Measurements from ENCODE around the gene EPS8L1. TPM values are rescaled to one million over a fixed set of nuclear protein-coding genes. Genes with fewer than 3 reads are reported as not detected.

The EPS8L1 gene
- total RNA-seq, 1 donor from 2014 or later = 375 TPM

DNA sequence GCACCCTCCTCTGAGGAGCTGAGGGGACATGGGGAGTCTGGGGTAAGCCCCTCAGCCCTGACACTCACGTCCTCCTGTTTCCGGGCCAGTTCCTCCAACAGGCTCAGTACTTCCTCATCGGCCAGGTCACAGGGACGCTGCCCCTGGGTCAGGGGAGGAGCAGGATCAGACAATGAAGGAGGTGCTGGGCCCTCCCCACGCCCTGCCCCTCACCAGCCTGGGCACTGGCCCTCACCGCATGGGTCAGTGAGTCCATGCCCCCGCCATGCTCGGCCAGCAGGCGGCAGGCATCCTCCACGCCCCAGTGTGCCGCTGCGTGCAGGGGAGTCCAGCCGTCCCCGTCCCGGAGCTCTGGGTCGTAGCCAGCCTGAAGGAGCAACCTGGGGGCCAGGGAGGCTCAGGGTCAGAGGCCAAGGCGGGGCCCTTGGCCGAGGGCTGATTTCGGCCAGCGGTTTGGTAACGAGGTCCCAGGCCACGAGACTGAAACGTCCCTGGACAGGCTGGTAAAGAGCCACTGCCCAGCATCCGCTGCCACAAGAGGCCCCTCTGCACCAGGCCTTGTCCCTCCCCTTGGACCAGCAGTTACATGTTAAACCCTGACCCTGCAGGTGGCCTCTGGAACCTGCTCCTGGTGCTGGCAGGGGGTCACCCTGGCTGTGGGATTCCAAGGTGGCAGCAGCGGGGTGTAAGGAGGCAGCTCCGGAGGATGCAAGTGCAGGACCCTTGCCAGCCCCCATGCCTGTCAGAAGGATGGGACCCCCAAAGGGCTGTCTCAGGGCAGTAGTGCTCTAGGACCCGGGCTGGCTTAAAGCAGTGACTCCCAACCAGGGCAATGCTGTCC is 23.3 kb downstream of the EPS8L1 start:
- peaks cover 23% of the 10 kb centered on the region for H3K36me3 Mint-ChIP-seq
- no peak for DNase-seq (ENCODE audit: low spot score in 2 of 2, unreplicated experiment in 2 of 2)
- no peak overlapping the region for H3K4me3 Mint-ChIP-seq
- H3K27ac Mint-ChIP-seq = no peak overlapping the region
- TF ChIP-seq, protein P1, sequence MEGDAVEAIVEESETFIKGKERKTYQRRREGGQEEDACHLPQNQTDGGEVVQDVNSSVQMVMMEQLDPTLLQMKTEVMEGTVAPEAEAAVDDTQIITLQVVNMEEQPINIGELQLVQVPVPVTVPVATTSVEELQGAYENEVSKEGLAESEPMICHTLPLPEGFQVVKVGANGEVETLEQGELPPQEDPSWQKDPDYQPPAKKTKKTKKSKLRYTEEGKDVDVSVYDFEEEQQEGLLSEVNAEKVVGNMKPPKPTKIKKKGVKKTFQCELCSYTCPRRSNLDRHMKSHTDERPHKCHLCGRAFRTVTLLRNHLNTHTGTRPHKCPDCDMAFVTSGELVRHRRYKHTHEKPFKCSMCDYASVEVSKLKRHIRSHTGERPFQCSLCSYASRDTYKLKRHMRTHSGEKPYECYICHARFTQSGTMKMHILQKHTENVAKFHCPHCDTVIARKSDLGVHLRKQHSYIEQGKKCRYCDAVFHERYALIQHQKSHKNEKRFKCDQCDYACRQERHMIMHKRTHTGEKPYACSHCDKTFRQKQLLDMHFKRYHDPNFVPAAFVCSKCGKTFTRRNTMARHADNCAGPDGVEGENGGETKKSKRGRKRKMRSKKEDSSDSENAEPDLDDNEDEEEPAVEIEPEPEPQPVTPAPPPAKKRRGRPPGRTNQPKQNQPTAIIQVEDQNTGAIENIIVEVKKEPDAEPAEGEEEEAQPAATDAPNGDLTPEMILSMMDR (IDR thresholded peaks at IDR 0.05; ENCODE audit: unreplicated experiment) = no peak
- peaks cover 3% of the 10 kb centered on the region for H3K9me3 Mint-ChIP-seq
- H3K4me1 Mint-ChIP-seq = no peaks in the 10 kb centered on the region
- H3K27me3 Mint-ChIP-seq (ENCODE audit: low read depth) = no peaks in the 10 kb centered on the region

DNA sequence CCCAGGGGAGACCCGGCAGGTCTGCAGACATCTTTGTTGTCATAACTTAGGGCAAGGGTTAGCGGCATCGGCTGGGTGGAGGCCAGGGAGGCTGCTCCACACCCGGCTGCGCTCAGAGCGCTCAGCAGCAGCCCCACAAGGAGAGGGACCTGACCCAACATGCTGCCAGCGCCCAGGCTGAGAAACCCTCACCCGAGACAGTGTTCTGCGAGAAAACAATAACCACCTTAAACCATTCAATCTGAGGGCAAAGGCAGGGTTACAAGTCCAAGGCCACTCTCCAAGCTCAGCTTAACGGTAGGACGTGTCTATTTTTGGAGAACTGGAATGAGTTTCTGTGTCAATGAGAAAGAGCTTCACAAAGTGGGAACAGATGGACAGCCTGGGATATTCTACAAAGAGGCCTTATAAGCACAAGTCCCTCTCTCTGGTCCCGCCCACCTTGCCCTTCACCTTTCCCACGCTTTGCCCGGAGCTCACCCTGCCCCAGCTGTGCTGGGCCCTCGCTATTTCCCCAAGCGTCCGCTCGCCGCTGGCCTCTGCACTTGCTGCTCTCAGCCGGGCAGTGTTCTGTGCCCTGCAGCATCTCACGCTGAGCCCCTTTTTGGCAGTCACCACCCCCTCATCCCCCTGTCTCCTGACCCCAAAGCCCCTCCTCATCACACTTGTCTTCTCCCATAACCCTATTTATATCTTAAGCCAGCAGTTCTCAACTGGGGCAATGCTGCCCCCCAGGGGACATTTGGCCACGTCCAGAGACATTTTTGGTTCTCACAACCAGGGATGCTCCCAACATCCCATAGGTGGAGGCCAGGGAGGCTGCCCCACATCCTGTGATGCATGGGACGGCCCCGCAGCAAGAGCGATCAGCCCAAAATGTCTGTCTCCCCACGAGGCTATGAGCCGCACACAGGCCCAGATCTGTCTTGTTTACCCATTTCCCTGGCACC is 24.2 kb downstream of the EPS8L1 start:
- H3K27me3 Mint-ChIP-seq (ENCODE audit: low read depth) = no peaks in the 10 kb centered on the region
- TF ChIP-seq, protein P1 (IDR thresholded peaks at IDR 0.05; ENCODE audit: unreplicated experiment) = no peak

DNA sequence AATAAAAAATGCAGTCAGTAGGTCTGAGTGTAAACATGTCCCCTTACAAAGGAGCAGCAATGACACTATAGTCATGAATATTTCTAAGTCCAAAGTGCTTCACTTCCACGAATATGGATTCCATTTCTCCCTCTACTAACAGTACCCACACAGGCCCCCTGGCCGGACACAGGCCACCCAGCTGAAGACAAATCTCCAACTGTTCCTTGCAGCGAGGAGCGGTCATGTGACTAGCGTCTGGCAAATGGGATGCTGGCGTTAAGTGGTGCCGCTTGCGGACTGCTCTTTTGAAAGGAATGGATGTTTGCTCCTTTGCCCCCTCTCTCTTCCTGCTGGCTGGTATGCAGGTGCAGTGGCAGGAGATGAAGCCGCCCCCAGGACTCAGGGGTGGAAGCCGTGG is 25.6 kb downstream of the EPS8L1 start:
- peaks cover 3% of the 10 kb centered on the region for H3K9me3 Mint-ChIP-seq
- no peaks in the 10 kb centered on the region for H3K4me1 Mint-ChIP-seq
- H3K36me3 Mint-ChIP-seq = peaks cover 19% of the 10 kb centered on the region
- no peak overlapping the region for H3K4me3 Mint-ChIP-seq
- no peak for DNase-seq (ENCODE audit: low spot score in 2 of 2, unreplicated experiment in 2 of 2)
- TF ChIP-seq, protein P1 (IDR thresholded peaks at IDR 0.05; ENCODE audit: unreplicated experiment) = no peak
- H3K27ac Mint-ChIP-seq = no peak overlapping the region
- no peaks in the 10 kb centered on the region for H3K27me3 Mint-ChIP-seq (ENCODE audit: low read depth)

More for the DNA sequence above, 24.2 kb downstream of the EPS8L1 start:
- H3K27ac Mint-ChIP-seq = no peak overlapping the region
- no peaks in the 10 kb centered on the region for H3K4me1 Mint-ChIP-seq
- DNase-seq (ENCODE audit: low spot score in 2 of 2, unreplicated experiment in 2 of 2) = no peak
- no peak overlapping the region for H3K4me3 Mint-ChIP-seq
- peaks cover 20% of the 10 kb centered on the region for H3K36me3 Mint-ChIP-seq
- H3K9me3 Mint-ChIP-seq = peaks cover 3% of the 10 kb centered on the region

GRCh38 chr19:55103190-55103589 is 27.5 kb downstream of the EPS8L1 start:
- H3K9me3 Mint-ChIP-seq = peaks cover 3% of the 10 kb centered on the region
- no peaks in the 10 kb centered on the region for H3K27me3 Mint-ChIP-seq (ENCODE audit: low read depth)
- H3K4me3 Mint-ChIP-seq = no peak overlapping the region
- no peak overlapping the region for H3K27ac Mint-ChIP-seq
- peaks cover 22% of the 10 kb centered on the region for H3K36me3 Mint-ChIP-seq
- H3K4me1 Mint-ChIP-seq = no peaks in the 10 kb centered on the region
- TF ChIP-seq, protein P1 (IDR thresholded peaks at IDR 0.05; ENCODE audit: unreplicated experiment) = no peak
- no peak for DNase-seq (ENCODE audit: low spot score in 2 of 2, unreplicated experiment in 2 of 2)

DNA sequence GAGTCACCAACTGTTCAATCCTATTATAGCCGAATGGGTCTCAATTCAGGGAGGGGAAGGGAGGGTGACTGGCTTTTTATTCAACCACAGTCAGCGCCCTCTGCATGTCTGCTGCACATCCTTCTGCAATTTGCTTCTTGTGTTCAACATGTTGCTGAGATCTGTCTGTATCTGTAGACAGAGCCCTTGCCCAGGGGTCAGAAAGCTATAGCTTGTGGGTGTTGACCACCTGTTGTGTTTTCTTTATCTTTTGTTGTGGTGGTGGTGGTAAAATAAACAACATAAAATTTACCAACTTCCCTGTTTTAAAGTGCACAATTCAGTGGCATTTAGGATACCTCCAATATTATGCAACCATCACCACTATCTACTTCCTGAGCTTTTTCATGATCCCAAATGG is 29.6 kb downstream of the EPS8L1 start:
- no peaks in the 10 kb centered on the region for H3K4me1 Mint-ChIP-seq
- no peaks in the 10 kb centered on the region for H3K27me3 Mint-ChIP-seq (ENCODE audit: low read depth)
- TF ChIP-seq, protein P1 (IDR thresholded peaks at IDR 0.05; ENCODE audit: unreplicated experiment) = no peak
- H3K36me3 Mint-ChIP-seq = peaks cover 28% of the 10 kb centered on the region
- H3K27ac Mint-ChIP-seq = no peak overlapping the region
- H3K4me3 Mint-ChIP-seq = no peak overlapping the region
- peaks cover 3% of the 10 kb centered on the region for H3K9me3 Mint-ChIP-seq
- DNase-seq (ENCODE audit: low spot score in 2 of 2, unreplicated experiment in 2 of 2) = no peak
